Stimulated activated effector memory CD8-positive, alpha-beta T cell treated with anti-CD3 and anti-CD28 coated beads, Interleukin-12 subunit alpha, Interleukin-12 subunit beta, amount 100 ng/mL, for 72 hours (primary cell): ENCODE data around the gene MIX23.
"Not testable (repeated sequence)": the region's sequence is repeated elsewhere in the genome, so short reads cannot be mapped to it uniquely, and the experiment has no call there.

Experiments
- ATAC-seq: fragments of 150-1000 bp; cut with Tn5 transposase; 2 replicates; pipeline ENCODE4 v1.10.0; 2021
- DNase-seq, 2 donors: peaks; one replicate each; pipeline ENCODE4 v3.0.0; 2021 to 2022; ENCODE audit warnings: low spot score in 2 of 2
- H3K27ac Mint-ChIP-seq: one replicate; pipeline ENCODE4 v1.8.0; 2022; ENCODE audit warnings: mild to moderate bottlenecking, mixed read lengths
- H3K36me3 Mint-ChIP-seq: one replicate; pipeline ENCODE4 v1.8.0; 2022; ENCODE audit warnings: mild to moderate bottlenecking, mixed read lengths
- H3K4me1 Mint-ChIP-seq: one replicate; pipeline ENCODE4 v1.8.0; 2022; ENCODE audit warnings: mixed read lengths
- H3K4me3 Mint-ChIP-seq: one replicate; pipeline ENCODE4 v1.8.0; 2022; ENCODE audit warnings: mild to moderate bottlenecking, mixed read lengths
- H3K9me3 Mint-ChIP-seq: one replicate; pipeline ENCODE4 v1.8.0; 2022; ENCODE audit warnings: mixed read lengths

The MIX23 gene

GRCh38 chr3:122366379-122366749 lies 16.7 kb downstream of the MIX23 start:
- H3K27ac Mint-ChIP-seq: no peak overlapping the region
- ATAC-seq: peak; percentile 25
- DNase-seq: no peak
- H3K36me3 Mint-ChIP-seq: peaks cover 99% of the 10 kb centered on the region
- no peak overlapping the region for H3K4me3 Mint-ChIP-seq
- peaks cover 16% of the 10 kb centered on the region for H3K4me1 Mint-ChIP-seq
- no peaks in the 10 kb centered on the region for H3K9me3 Mint-ChIP-seq

- not testable (repeated sequence) for H3K9me3 Mint-ChIP-seq
- Mint-ChIP-seq H3K27ac (peak overlapping the region; percentile 93), H3K36me3 (peaks cover 99% of the 10 kb centered on the region), H3K4me1 (peaks cover 16% of the 10 kb centered on the region), H3K4me3 (peak overlapping the region; percentile 55)
- DNase-seq (peak in 1 of 2 donors; percentile 68), ATAC-seq (peak; percentile 92)
Measured at GRCh38 chr3:122365582-122366378, 17.3 kb downstream of the MIX23 start.

GRCh38 chr3:122365073-122365472 lies 18.0 kb downstream of the MIX23 start:
- H3K4me3 Mint-ChIP-seq: peak overlapping the region; percentile 55
- no peaks in the 10 kb centered on the region for H3K9me3 Mint-ChIP-seq
- peak; percentile 91 for ATAC-seq
- H3K27ac Mint-ChIP-seq: peak overlapping the region; percentile 93
- H3K36me3 Mint-ChIP-seq: peaks cover 99% of the 10 kb centered on the region
- no peak for DNase-seq
- H3K4me1 Mint-ChIP-seq: peaks cover 16% of the 10 kb centered on the region

GRCh38 chr3:122364490-122364889 lies 18.5 kb downstream of the MIX23 start:
- H3K36me3 Mint-ChIP-seq: peaks cover 99% of the 10 kb centered on the region
- H3K9me3 Mint-ChIP-seq: no peaks in the 10 kb centered on the region
- DNase-seq (no peak), ATAC-seq (peak; percentile 66)
- H3K4me1 Mint-ChIP-seq: peaks cover 16% of the 10 kb centered on the region
- H3K4me3 Mint-ChIP-seq: peak overlapping the region; percentile 55
- H3K27ac Mint-ChIP-seq: peak overlapping the region; percentile 93

- no peak for ATAC-seq
- Mint-ChIP-seq H3K36me3 (peaks cover 89% of the 10 kb centered on the region), H3K4me1 (peaks cover 16% of the 10 kb centered on the region), H3K27ac (no peak overlapping the region), H3K4me3 (no peak overlapping the region), H3K9me3 (no peaks in the 10 kb centered on the region)
- DNase-seq: no peak
Measured at GRCh38 chr3:122362026-122362425, 21.0 kb downstream of the MIX23 start.

GRCh38 chr3:122358703-122359032 lies 24.4 kb downstream of the MIX23 start:
- Mint-ChIP-seq H3K4me3 (no peak overlapping the region), H3K36me3 (peaks cover 56% of the 10 kb centered on the region), H3K4me1 (no peaks in the 10 kb centered on the region), H3K9me3 (no peaks in the 10 kb centered on the region), H3K27ac (peak overlapping the region; percentile 21)
- DNase-seq: no peak
- no peak for ATAC-seq

GRCh38 chr3:122357828-122358702 lies 25.0 kb downstream of the MIX23 start:
- Mint-ChIP-seq H3K4me3 (no peak overlapping the region), H3K27ac (peak overlapping the region; percentile 21), H3K9me3 (no peaks in the 10 kb centered on the region), H3K4me1 (no peaks in the 10 kb centered on the region), H3K36me3 (peaks cover 50% of the 10 kb centered on the region)
- no peak for DNase-seq
- no peak for ATAC-seq

- H3K9me3 Mint-ChIP-seq: no peaks in the 10 kb centered on the region
Measured at GRCh38 chr3:122356402-122356801, 26.6 kb downstream of the MIX23 start.

GRCh38 chr3:122355612-122356011 lies 27.4 kb downstream of the MIX23 start:
- Mint-ChIP-seq H3K36me3 (peaks cover 26% of the 10 kb centered on the region), H3K9me3 (no peaks in the 10 kb centered on the region), H3K4me1 (no peaks in the 10 kb centered on the region), H3K27ac (no peak overlapping the region), H3K4me3 (no peak overlapping the region)
- ATAC-seq (no peak), DNase-seq (no peak)

More at GRCh38 chr3:122356402-122356801, 26.6 kb downstream of the MIX23 start:
- H3K36me3 Mint-ChIP-seq: peaks cover 34% of the 10 kb centered on the region
- no peaks in the 10 kb centered on the region for H3K4me1 Mint-ChIP-seq
- no peak overlapping the region for H3K27ac Mint-ChIP-seq
- ATAC-seq: no peak
- no peak overlapping the region for H3K4me3 Mint-ChIP-seq
- no peak for DNase-seq

- no peak overlapping the region for H3K4me3 Mint-ChIP-seq
- no peaks in the 10 kb centered on the region for H3K4me1 Mint-ChIP-seq
- no peak overlapping the region for H3K27ac Mint-ChIP-seq
- H3K9me3 Mint-ChIP-seq: no peaks in the 10 kb centered on the region
- peaks cover 9% of the 10 kb centered on the region for H3K36me3 Mint-ChIP-seq
- ATAC-seq: no peak
- no peak for DNase-seq
Measured at GRCh38 chr3:122353893-122354401, 29.1 kb downstream of the MIX23 start.

GRCh38 chr3:122353215-122353614 lies 29.8 kb downstream of the MIX23 start:
- Mint-ChIP-seq H3K9me3 (no peaks in the 10 kb centered on the region), H3K27ac (no peak overlapping the region), H3K4me1 (no peaks in the 10 kb centered on the region), H3K4me3 (no peak overlapping the region), H3K36me3 (peaks cover 2% of the 10 kb centered on the region)
- ATAC-seq (no peak), DNase-seq (no peak)

GRCh38 chr3:122351612-122352011 lies 31.4 kb downstream of the MIX23 start:
- ATAC-seq (no peak), DNase-seq (no peak)
- H3K27ac Mint-ChIP-seq: no peak overlapping the region
- no peaks in the 10 kb centered on the region for H3K4me1 Mint-ChIP-seq
- no peaks in the 10 kb centered on the region for H3K36me3 Mint-ChIP-seq
- H3K4me3 Mint-ChIP-seq: no peak overlapping the region
- no peaks in the 10 kb centered on the region for H3K9me3 Mint-ChIP-seq

- Mint-ChIP-seq H3K4me1 (no peaks in the 10 kb centered on the region), H3K27ac (no peak overlapping the region), H3K36me3 (no peaks in the 10 kb centered on the region), H3K4me3 (no peak overlapping the region), H3K9me3 (no peaks in the 10 kb centered on the region)
- ATAC-seq (no peak), DNase-seq (no peak)
Measured at GRCh38 chr3:122350814-122351418, 32.1 kb downstream of the MIX23 start.

- H3K27ac Mint-ChIP-seq: no peak overlapping the region
Measured at GRCh38 chr3:122349171-122349570, 33.9 kb downstream of the MIX23 start.

GRCh38 chr3:122343654-122344053 lies 39.4 kb downstream of the MIX23 start:
- Mint-ChIP-seq H3K27ac (no peak overlapping the region), H3K4me1 (no peaks in the 10 kb centered on the region), H3K4me3 (no peak overlapping the region), H3K9me3 (no peaks in the 10 kb centered on the region), H3K36me3 (no peaks in the 10 kb centered on the region)
- DNase-seq (no peak), ATAC-seq (no peak)

More at GRCh38 chr3:122349171-122349570, 33.9 kb downstream of the MIX23 start:
- no peak for ATAC-seq
- H3K4me3 Mint-ChIP-seq: no peak overlapping the region
- H3K9me3 Mint-ChIP-seq: no peaks in the 10 kb centered on the region
- no peaks in the 10 kb centered on the region for H3K36me3 Mint-ChIP-seq
- DNase-seq: no peak
- no peaks in the 10 kb centered on the region for H3K4me1 Mint-ChIP-seq
